NCI-H146 treated with DMSO at 0.1 percent for 48 hours (cell line): Measurements from ENCODE around the gene SORBS1.

Experiments used
- DNase-seq: peaks from one replicate; lab custom pipeline; 2025; ENCODE audit not compliant: unreplicated experiment; lab: John Stamatoyannopoulos, UW

The SORBS1 gene

DNA sequence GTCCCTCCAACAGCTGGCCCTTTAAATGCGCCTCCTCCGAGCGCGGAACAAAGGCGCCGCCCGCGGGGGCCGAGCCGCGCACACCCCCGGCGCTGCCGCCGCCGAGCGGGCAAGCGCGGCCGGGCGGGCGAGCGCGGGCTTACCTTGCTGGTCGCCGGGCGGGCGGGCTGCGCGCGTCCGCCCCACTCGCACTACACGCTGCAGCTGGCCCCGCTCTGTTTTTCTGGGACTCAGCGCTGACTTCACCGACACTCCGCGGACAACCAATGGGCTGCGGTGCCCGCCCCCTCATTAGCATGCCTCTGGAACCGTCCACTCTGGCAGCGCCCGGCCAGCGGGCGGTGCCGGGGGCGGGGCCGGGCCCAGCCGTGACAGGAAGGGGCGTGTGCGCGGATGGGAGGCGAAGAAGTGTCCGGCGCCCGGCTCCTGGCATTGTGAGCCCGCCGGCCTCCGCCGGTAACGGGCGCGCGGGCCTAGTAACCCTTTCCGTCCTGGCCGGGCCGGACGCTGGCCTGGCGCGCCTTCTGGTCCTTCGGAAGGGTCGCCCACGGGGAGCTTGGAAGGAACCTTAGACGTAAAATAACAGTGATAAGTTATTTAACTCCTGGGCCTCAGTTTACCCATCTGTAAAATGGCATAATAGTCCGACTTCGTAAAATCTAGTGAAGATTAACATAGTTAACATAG lies at the start of gene SORBS1:
Gene SORBS1, minus strand, starts transcription at position 195 of the 687 bp plus-strand sequence. CDS start 120,236 bp downstream, outside the sequence.
- DNase-seq: peak; percentile 95

DNA sequence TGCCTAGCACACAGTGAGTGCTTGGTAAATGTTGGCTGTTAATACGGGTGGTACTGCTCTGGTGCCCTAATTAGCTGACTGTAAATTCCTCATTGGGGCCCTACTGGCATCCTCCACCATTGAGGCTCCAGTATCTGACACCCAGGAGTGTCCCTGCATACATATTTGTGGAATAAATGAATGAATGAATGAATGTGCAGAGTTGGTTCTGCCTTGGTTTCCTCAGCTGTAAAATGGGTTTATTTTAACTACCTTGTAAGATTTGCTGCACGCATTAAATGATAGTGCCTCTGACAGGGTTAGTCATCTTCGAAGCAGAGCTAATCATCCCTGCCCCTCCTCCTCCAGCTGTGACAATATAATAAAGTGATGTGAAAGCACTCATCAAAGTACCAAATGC lies 49.6 kb upstream of the SORBS1 start:
- DNase-seq: no peak

DNA sequence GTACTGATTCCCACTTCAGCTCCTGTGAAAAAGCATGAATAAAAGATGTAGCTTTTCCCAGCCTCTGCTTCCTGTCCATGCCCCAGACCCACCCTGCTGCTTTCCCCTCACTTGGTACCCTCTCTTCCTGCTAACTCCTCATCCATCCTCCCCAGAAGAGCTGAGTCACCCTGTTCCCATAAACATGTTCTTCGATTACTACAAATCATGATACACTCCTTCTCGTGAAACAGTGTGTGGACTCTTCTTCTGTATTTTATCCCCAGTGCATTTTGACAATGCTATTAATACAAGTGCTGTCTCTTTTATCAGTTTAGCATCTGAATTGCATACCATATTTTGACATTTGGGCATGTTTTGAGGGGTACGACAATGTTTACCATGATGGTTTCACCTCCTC lies 45.8 kb upstream of the SORBS1 start:
- DNase-seq: no peak

DNA sequence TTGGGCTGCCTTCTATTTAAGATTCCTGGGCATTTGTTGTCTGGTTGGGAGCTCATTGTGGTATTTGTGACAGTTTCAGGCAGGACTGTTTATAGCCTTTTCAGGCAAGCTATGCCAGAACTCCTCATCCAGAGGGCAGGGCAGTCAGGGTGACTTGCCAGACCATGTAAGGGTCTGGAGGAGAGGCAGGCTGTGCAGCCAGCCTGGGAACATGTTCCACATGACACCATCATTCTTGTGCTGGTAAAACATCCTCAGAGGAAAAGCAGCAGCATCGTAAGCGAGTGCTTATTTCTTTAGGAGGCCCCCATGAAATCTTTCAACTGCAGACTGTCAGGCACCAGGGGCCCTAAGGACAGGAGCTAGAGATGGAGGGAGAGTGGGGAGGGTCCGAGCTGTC lies 44.0 kb upstream of the SORBS1 start:
- no peak for DNase-seq

DNA sequence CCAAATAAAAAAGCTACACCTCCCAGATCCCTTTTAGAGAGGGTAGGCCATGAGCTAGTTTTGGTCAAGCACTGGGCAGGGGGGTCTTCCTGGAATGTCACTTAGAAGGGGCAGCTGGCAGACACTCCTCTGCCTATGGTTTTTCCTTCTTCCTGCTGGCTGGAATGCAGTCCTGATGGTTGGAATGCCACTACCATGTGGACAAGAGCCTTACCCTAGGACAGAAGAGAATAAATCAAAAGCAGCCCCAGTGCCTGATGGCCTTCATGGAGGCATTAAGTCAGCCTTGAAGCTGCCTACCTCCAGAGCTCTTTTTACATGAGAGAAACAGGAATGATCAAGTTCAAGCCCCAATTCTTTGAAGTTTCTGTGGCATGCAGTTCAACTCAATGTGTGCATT lies 43.5 kb upstream of the SORBS1 start:
- no peak for DNase-seq

DNA sequence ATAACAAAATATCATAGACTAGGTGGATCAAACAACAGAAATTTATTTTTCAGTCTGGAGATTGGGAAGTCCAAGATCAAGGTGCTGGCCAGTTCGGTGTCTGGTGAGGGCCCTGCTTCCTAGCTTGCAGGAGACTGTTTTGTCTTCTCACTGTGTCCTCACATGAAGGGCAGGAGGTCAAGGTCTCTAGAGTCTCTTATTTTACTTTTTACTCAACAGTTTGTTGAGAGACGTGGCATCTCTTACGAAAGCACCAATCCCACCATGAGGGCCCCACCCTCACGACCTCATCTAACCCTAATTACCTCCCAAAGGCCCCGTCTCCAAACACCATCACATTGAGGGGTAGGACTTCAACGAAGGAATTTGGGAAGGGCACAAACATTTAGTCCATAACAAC lies 41.2 kb upstream of the SORBS1 start:
- no peak for DNase-seq

DNA sequence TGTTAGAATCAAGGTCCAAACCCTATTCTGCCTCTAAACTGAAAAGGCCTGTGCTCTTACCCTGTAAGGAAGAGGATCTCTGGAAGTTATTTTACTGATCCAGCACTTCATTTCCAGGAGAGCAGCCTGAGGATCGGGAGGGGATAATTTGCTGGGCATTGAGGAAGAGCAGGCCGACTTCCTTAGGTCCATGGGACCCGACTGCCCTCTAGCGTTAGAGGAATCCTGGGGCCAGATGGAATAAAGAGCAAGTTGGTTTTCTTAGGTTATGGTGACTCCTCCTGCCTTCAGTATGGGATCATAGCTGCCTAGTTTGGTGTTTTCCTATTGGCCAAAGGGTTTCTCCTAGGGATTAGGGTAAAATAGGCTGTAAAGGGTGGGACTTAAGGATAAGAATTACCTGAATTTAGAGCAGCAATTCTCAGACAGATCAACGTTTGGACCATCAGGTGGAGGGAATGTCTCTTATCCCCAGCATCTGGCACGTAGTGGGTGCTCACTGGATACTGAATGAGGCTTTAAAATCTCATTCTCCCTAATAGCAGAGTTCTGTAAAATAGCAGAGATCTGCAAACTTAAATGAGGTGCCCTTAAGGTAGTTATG lies 40.0 kb upstream of the SORBS1 start:
- peak; percentile 36 for DNase-seq

DNA sequence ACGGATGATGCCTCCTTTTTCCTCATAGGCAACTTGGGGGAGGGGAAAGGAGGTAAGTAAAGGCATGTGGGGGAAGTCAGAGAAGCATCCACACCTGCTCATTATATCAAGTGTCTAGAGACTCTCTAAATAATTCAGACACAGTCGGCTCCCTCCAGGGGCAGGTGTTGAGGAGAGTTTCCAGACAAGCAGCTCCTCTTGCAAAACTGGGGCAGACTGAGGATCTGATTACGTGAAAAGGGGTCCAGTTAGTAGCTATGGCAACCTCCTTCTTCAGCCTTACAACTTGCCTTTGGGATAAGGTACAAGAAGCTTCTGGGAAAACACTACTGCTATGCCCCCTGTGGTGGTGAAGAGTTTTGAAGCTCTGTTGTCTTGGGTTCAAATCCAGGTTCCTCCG lies 39.0 kb upstream of the SORBS1 start:
- DNase-seq: no peak

DNA sequence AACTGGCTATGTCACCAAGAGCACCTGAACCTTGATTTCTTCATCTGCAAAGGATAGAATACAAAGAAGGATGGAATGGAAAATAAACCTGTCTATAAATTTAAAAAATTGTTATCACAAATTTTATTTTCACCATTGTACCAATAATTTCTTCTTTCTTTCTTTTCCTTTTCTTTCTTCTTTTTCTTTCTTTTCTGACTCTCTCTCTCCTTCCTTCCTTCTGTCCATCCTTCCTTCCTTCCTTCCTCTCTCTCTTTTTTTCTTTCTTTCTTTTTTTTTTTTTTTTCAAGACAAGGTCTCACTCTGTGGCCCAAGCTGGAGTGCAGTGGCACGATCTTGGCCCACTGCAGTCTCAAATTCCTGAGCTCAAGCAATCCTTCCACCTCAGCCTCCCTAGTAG lies 36.6 kb upstream of the SORBS1 start:
- DNase-seq: no peak

DNA sequence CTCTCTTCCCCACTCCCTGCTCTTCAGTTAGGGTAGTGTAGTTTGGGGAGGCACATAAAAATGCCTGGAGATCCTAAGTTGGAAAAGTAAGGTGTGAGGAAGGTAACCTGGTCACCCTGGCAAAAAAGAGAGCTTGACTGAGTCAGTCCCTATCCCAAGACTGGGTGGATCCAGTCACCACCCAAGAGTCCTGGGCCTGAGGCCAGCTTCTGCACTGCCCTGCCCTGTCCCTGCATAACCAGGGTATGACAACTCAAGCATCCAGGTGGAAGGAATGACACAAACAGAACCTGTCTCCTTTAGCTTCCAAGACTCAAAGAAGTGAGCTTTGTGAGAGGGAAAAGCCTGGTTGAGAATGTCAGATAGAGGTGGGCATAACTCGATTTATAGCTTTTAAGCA lies 26.9 kb upstream of the SORBS1 start:
- no peak for DNase-seq

DNA sequence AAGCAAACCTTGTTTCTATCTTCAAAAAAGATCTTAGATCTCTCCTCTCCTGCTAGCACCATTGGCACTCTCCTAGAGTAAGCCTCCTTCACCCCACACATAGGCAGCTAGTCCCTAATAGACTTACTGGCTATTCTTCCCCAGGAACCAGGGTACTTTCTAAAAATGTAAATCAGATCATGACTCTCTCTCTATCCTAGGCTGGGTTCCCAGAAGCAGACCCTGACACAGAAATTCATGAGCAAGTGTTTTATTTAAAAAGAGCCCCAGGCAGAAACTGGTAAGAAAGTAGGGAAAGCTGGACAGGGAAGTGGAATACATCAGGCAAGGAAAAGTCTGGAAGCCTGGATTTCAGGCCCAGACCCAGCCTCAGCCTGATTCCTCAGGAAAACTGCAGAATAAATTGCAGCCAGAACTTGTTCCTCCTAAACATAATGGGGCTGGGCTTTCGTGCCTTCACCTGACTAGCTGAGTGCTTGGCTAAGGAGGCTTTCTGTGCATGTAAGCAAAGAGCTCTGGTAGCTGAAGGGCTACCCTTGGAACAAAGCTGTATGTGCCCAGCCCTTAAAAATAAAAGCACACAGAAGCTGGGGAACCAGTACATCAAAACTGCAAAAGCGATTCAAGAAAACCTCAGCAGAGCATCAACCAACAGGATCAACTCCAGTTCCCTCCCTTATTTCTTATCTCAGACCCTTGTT lies 18.8 kb upstream of the SORBS1 start:
- no peak for DNase-seq

DNA sequence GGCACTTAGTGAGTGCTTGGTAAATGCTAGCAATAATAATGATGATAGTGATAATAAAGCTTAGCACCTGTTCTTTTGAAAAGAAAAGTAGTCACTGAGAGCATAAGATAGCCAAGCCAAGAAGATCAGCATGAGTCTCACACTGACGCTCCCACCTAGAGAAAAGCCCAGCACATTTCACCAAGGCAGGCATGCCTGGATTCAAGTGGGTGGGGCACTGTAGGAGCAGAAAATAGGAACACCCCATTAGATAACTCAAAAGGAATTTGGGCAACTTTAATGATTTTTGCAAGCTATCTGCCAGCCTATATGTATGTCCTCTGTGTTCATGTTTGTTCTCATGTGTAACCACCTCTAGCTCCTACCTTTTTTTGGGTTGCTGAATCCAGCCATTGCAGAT lies 18.1 kb upstream of the SORBS1 start:
- no peak for DNase-seq

DNA sequence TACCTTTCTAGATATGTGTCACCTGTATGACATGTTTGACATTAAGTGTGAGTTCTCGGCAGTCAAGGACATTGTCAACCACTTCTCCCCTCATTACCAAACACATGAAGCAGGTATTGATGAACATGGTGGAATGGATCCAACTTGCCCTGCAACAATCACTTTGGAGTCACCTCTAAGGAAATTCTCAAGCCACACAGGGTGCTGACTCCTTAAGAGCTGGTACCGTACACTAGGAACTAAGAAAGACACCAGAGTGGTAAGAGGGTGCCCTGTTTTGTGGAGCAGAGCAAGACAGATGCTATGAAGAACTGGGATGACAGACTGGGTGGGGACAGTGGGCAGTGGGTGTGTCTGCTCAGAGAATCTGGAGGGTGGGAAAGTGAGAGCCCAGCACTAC lies 17.4 kb upstream of the SORBS1 start:
- DNase-seq: no peak

DNA sequence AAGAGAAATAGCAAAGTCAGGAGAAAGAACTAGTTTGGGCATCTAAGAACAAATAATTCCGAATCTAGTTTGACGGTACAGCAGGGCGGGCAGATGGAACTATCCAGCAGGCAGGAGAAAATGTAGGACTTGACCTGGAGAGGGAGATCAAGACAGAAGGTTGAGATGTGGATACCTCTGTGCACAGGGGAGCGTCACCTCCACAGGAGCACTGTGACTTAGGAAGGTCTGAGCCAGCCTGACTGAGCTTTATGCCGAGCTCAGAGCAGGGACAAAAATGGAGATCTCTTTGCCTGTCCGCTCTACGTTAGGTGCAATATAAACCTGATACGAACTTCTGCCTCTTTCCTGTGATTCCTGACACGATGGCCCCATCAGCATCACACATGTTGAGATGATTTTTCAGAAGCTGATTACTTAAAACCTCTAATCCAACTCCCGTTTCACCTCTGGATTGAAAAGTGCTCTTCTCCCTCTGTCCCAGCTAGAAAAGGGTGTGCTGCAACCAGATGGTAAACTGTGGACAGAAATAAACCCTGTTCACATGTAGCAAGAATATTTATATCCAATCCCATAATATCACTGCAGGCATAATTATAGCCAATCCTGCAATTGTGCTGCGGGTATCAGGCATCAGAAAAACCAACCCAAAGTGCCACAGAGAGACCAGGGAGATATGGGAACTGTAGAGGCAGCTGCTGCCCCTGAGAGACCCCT lies 13.6 kb upstream of the SORBS1 start:
- no peak for DNase-seq

DNA sequence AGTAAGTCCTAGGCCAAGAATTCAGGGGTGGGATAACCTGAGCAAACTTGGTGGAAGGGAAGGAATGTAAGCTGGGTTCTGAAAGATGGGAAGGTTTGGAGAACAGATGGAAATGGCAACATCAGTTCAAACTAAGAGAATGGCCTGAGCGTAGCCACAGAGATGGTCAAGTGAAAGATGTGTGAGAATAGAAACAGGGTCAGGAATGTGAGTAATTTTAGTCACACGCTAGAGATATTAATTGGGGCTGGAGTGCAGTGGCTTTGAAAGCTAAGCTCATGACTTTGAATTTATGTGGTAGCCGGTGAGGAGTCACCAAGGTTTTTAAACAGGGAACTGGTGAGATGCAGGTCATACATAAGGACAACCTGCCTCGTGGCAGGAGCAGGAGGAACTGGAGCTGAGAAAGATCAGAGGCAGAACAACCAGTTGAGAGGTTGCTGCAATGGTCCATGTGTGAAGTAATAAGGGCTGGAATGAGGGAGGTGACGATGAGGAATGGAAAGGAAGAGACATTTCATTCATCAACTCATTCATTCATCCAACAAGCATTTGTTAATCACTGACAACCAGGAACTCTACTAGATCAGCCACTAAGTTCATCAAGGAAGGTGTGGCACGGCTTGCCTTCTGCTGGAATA lies 12.9 kb upstream of the SORBS1 start:
- DNase-seq: no peak

DNA sequence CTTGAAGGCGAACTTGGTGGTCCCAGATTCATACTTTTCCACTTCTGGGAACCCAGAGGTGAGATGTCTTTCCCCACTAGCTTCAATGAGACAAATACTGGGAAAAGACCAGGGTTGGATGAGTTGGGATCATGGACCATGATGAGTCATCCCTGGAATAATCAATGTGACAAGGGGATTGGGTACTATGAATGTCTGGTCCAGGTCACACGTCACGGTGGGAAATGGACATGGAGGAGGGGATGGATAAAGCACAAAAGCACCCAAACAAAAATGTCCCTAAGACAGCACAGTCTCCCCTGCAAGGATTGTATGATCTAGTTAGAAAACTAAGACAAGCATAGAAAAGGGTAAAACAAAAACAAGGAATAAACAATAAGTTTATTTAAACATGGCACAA lies 12.4 kb upstream of the SORBS1 start:
- DNase-seq: no peak

DNA sequence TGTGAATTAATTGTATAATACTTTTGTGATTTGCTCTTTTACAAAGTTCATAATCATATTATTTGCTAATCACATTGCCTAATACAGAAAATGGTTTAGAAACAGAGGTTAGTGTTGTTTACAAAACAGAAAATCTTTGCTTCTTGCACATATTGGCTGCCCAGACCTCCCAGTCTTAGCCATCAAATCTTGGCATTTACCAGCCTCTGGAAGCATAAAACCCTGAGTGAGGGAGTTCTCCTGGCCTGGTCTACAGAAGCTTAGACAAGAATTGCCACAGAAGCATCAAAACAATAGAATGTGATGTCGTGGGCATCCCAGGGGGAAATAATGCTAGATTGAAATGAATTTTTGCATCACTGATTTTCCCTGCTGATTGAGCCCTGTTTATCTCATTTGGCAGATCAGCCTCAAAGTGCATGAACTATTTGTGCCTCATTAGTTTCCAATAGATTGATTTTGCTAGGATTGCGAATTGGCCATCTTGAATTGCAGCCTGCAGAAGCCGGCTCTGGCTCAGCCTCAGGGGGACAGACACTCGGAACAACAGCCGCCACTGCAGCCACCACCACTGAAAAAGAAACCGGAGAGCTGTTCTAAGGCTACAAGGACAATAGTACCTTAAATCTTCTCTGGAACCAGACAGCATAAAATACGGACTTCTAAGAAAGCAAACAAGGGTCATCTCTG lies 11.1 kb upstream of the SORBS1 start:
- DNase-seq: no peak

DNA sequence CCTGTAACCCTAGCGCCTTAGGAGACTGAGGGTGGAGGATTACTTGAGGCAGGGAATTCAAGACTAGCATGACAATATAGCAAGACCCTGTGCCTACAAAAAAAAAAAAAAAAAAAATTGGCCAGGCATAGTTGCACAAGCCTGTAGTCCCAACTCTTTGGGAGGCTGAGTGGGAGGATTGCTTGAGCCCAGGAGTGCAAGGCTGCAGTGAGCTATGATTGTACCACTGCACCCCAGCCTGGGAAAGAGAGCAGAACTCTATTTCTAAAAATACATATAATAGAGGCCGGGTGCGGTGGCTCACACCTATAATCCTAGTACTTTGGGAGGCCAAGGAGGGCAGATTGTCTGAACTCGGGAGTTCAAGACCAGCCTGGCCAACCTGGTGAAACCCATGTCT lies 10.2 kb upstream of the SORBS1 start:
- DNase-seq: no peak

DNA sequence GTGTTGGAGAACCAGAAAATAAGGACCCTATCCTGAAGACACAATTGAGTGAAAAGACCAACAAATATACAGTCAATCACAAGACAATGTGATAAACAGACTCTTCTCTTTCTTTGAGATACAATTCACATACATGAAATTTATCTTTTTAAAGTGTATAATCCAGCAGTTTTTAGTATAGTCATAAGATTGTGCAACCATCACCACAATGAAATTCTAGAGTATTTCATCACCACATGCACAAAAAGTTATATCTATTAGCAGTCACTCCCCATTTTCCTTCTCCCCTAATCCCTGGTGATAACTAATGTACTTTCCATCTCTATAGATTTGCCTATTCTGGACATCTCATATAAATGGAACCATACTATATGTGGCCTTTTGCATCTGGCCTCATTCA lies 8.2 kb upstream of the SORBS1 start:
- no peak for DNase-seq

DNA sequence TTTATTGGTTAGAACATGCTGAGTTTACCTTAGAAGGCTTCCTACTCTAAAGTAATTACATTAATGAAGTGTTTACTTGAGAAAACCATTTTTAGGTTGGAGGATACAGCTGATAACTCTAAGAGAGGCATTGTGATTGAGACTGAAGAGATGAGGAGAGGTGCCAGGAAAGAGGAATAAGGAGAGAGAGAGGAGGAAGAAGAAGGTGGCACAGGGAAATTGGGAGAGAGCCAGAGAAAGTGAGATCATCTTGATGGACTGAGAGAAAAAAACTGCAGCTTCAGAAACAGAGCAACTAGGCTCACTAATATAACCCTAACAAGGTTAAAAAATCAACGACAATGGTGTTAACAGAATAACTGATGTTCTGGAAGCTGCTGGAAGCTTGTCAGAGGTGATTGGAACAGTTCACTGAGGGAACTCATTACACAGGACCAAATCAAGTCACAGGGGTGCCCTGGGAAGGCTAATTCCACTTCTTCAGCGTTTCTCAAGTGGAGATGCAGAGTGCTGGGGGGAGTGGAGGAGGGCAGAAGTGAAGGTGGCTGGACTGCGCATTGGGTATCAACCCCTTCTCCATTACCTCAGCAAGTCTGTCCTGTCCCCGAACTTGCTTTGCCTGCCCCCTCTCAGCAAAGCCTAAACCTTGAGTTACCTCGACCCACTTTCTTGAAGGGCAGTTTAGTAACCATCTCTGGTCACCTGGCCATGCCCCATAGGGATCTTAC lies 6.9 kb upstream of the SORBS1 start:
- no peak for DNase-seq
